Common myeloid progenitor, CD34-positive (primary cell): Measurements from ENCODE around the gene RAD51B.

Experiments used
- CTCF ChIA-PET: fragments of 350-600 bp; sonication (Branson Sonifier 250); formaldehyde crosslinking; loops from one replicate; lab custom pipeline; 2021; ENCODE audit warnings: antibody characterized with exemption; lab: Charles Lee
- POLR2A ChIA-PET: fragments of 350-600 bp; sonication (Branson Sonifier 250); formaldehyde crosslinking; loops from one replicate; lab custom pipeline; 2021; ENCODE audit warnings: antibody characterized with exemption; lab: Charles Lee
- DNase-seq, 3 donors: peaks; one replicate each; pipeline versions ENCODE4 v3.0.0 to v3.0.0-alpha.2; 2013
- H3K27ac ChIP-seq, 2 experiments: 1 replicate in 1 of 2; 2 replicates in 1 of 2; pipeline ENCODE4 v1.7.0; 2013; ENCODE audit warnings: inconsistent platforms in 2 of 2, low read length in 2 of 2, mild to moderate bottlenecking in 2 of 2, low read depth in 1 of 2, moderate library complexity in 1 of 2; ENCODE audit not compliant: severe bottlenecking in 2 of 2, insufficient read depth in 1 of 2, poor library complexity in 1 of 2
- H3K27me3 ChIP-seq, 5 experiments: replicated peaks in 2 of 5; 1 replicate in 3 of 5; 2 replicates in 2 of 5; pipeline versions ENCODE4 v1.6.1 to v1.7.0; 2013; ENCODE audit warnings: low read length in 4 of 5, mild to moderate bottlenecking in 2 of 5, moderate library complexity in 2 of 5, inconsistent platforms in 1 of 5; ENCODE audit not compliant: insufficient read depth in 5 of 5, control insufficient read depth in 4 of 5
- H3K36me3 ChIP-seq, 4 experiments: 1 replicate in 2 of 4; 2 replicates in 2 of 4; pipeline versions ENCODE4 v1.6.1 to v1.7.0; 2013; ENCODE audit warnings: low read length in 3 of 4, control low read depth in 1 of 4, mild to moderate bottlenecking in 1 of 4; ENCODE audit not compliant: control insufficient read depth in 4 of 4, insufficient read depth in 4 of 4
- H3K4me1 ChIP-seq, 4 experiments: 1 replicate in 3 of 4; 2 replicates in 1 of 4; pipeline versions ENCODE4 v1.6.1 to v1.7.1; 2013; ENCODE audit warnings: low read length in 3 of 4, mild to moderate bottlenecking in 3 of 4, control low read depth in 1 of 4, inconsistent platforms in 1 of 4, moderate library complexity in 1 of 4; ENCODE audit not compliant: control insufficient read depth in 4 of 4, insufficient read depth in 4 of 4; ENCODE audit errors: control extremely low read depth in 1 of 4
- H3K4me3 ChIP-seq, 7 experiments: 1 replicate in 4 of 7; 2 replicates in 3 of 7; pipeline versions ENCODE4 v1.5.1 to v1.7.0; 2013; ENCODE audit warnings: mild to moderate bottlenecking in 7 of 7, low read length in 6 of 7, moderate library complexity in 6 of 7, inconsistent platforms in 2 of 7, low read depth in 2 of 7, control low read depth in 1 of 7; ENCODE audit not compliant: insufficient read depth in 4 of 7, control insufficient read depth in 1 of 7; ENCODE audit errors: extremely low read depth in 1 of 7
- H3K9me3 ChIP-seq, 5 experiments: 1 replicate in 4 of 5; 2 replicates in 1 of 5; pipeline versions ENCODE4 v1.6.1 to v1.7.1; 2013; ENCODE audit warnings: low read length in 4 of 5, mild to moderate bottlenecking in 2 of 5, inconsistent platforms in 1 of 5, low read depth in 1 of 5, moderate library complexity in 1 of 5; ENCODE audit not compliant: control insufficient read depth in 4 of 5, insufficient read depth in 2 of 5; ENCODE audit errors: control extremely low read depth in 1 of 5
- WGBS: methylation state at CpG from one replicate; pipeline ENCODE4 v1.1.5; 2013; ENCODE audit not compliant: insufficient coverage; 5-methylcytosine and 5-hydroxymethylcytosine counted together

Gene RAD51B

DNA sequence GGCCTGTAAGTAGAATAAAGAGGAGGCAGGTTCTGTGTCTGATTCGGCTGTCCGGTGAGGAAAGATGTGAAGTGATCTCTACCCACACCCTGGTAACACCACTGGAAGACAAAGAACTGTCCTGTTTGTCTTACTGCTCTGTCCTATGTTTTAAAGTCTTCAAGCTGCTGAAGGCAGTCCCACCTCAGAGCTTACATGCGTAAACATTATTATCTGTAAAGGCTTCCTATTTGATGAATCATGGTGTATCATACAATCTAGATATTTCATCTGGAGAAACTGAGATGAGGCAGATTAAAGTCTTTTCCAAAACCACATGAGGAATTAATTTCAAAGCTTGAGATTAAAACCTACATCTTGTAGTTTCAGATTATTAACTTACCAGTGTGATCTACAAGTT is 545.6 kb downstream of the RAD51B start:
- no peak for DNase-seq
- H3K27ac ChIP-seq: no peak overlapping the region
- H3K27me3 ChIP-seq: no peaks in the 10 kb centered on the region
- POLR2A ChIA-PET: interaction anchor here (0.6 kb wide), 1 partner anchor 1210 kb away, joined by 4 read pairs; the partner anchor contains the start of gene CCDC177
- H3K9me3 ChIP-seq: no peaks in the 10 kb centered on the region
- no peaks in the 10 kb centered on the region for H3K36me3 ChIP-seq
- CTCF ChIA-PET: no interaction called here
- 100% methylated on average over 1 of the region's 3 CpGs for WGBS
- peaks cover 37 to 66% (median 43%) of the 10 kb centered on the region in 4 experiments for H3K4me1 ChIP-seq
- no peak overlapping the region for H3K4me3 ChIP-seq

DNA sequence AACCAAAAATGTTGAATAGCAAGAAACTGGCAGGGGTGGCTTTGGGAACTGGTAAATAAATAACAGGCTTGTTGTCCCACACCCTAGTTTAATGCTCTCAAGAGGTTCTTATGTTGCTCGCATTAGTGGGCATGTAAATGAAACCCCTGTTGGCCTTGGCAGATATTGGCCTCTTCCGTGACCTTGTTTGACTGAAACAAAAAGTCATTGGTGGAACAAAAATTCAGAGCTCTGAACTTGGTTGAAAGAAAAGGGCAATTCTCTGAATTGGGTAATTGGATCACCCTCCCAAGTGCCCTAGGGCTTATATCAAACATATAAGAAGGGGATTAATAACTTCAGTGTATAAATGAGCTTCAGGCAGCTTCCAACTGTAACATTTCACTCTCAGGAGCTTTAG is 547.1 kb downstream of the RAD51B start:
- Histone ChIP-seq H3K27me3 (no peaks in the 10 kb centered on the region), H3K4me1 (peaks cover 39 to 64% (median 43%) of the 10 kb centered on the region in 4 experiments), H3K4me3 (no peak overlapping the region), H3K27ac (no peak overlapping the region), H3K36me3 (no peaks in the 10 kb centered on the region), H3K9me3 (no peaks in the 10 kb centered on the region)
- ChIA-PET POLR2A (interaction anchor here (1.7 kb wide), 1 partner anchor 11 kb away, joined by 3 read pairs; no protein-coding TSS in a partner anchor), CTCF (interaction anchor here (1.1 to 1.3 kb wide), 2 partner anchors 8 to 450 kb away, joined by 3 to 4 read pairs; no protein-coding TSS in a partner anchor)
- DNase-seq: no peak
- WGBS: 100% methylated on average over 2 of the region's 2 CpGs

GRCh38 chr14:68367536-68367935 is 548.0 kb downstream of the RAD51B start:
- peaks cover 39 to 64% (median 43%) of the 10 kb centered on the region in 4 experiments for H3K4me1 ChIP-seq
- DNase-seq: peak in 2 of 3 donors; percentile 63 to 74
- no peaks in the 10 kb centered on the region for H3K9me3 ChIP-seq
- ChIA-PET CTCF (interaction anchor here (1.0 to 1.5 kb wide), 4 partner anchors 9 to 449 kb away, joined by 3 to 7 read pairs (median 4); no protein-coding TSS in a partner anchor), POLR2A (interaction anchor here (0.6 to 1.7 kb wide), 2 partner anchors 11 to 381 kb away, joined by 3 read pairs; no protein-coding TSS in a partner anchor)
- WGBS: 63% methylated on average over 4 of the region's 5 CpGs
- H3K4me3 ChIP-seq: no peak overlapping the region
- H3K27ac ChIP-seq: no peak overlapping the region
- H3K27me3 ChIP-seq: no peaks in the 10 kb centered on the region
- no peaks in the 10 kb centered on the region for H3K36me3 ChIP-seq

DNA sequence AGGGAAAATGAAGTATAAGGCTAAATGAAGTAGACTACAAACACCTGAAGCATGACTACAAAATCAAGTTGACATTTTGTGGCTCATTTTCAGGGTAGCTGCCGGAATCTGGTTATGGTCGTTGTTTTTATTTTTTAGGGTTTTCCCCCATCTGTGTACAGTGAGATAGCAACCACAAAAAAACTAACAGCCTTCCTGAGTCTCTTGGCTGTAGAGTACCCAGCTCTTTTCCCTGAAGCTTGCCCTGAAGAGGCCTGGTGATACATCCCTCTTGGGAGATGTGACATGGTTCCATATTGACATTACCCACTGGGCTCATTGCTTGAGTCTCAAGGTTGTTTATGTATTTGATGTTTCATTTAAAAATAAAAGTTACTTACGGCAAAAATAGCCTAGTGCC is 549.3 kb downstream of the RAD51B start:
- peak overlapping the region in 1 of 2 experiments; percentile 40 for H3K27ac ChIP-seq
- H3K36me3 ChIP-seq: no peaks in the 10 kb centered on the region
- peaks cover 32 to 53% (median 36%) of the 10 kb centered on the region in 4 experiments for H3K4me1 ChIP-seq
- WGBS: no CpG with 5 or more reads among the region's 3 CpGs
- H3K9me3 ChIP-seq: no peaks in the 10 kb centered on the region
- H3K27me3 ChIP-seq: no peaks in the 10 kb centered on the region
- no peak overlapping the region for H3K4me3 ChIP-seq
- ChIA-PET POLR2A (no interaction called here), CTCF (interaction anchor here (0.6 to 1.5 kb wide), 5 partner anchors 8 to 100 kb away, joined by 3 to 7 read pairs (median 3); no protein-coding TSS in a partner anchor)
- DNase-seq: peak in 2 of 3 donors; percentile 89 to 92

GRCh38 chr14:68369281-68370056 is 549.9 kb downstream of the RAD51B start:
- POLR2A ChIA-PET: no interaction called here
- DNase-seq: peak in 2 of 3 donors; percentile 68 to 81
- CTCF ChIA-PET: interaction anchor here (0.6 to 1.3 kb wide), 3 partner anchors 31 to 100 kb away, joined by 3 to 4 read pairs (median 3); no protein-coding TSS in a partner anchor
- Histone ChIP-seq H3K4me3 (peak overlapping the region in 2 of 7 experiments; percentile 0 to 12), H3K36me3 (no peaks in the 10 kb centered on the region), H3K27ac (peak overlapping the region in 1 of 2 experiments; percentile 39), H3K4me1 (peaks cover 28 to 48% (median 33%) of the 10 kb centered on the region in 4 experiments), H3K9me3 (no peaks in the 10 kb centered on the region), H3K27me3 (no peaks in the 10 kb centered on the region)
- WGBS: 43% methylated on average over 4 of the region's 6 CpGs

- H3K4me3 ChIP-seq: no peak overlapping the region
Measured at GRCh38 chr14:68370057-68370360, 550.4 kb downstream of the RAD51B start.

DNA sequence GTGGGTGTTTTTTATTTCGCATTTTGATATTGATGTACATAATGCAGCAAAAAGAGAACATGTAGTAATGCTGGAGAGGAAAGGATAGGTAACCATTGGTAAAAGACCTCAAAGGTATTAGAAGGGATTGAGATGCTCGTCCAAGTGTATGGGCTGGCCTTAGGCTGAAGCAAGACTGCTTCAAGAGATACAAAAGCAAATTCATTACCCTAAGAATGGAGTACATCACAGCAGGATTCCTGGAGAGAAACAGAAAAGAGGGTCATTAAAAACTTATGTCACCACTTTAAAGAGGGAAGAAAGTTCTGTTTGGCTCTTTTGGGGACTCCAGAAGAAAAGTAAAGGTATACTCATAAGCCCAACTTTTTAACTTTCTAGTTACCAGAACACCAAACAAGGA is 552.8 kb downstream of the RAD51B start:
- CTCF ChIA-PET: interaction anchor here (1.0 kb wide), 1 partner anchor 11 kb away, joined by 3 read pairs; no protein-coding TSS in a partner anchor
- POLR2A ChIA-PET: no interaction called here
- peaks cover 26 to 38% (median 29%) of the 10 kb centered on the region in 4 experiments for H3K4me1 ChIP-seq
- 100% methylated on average over 1 of the region's 2 CpGs for WGBS
- no peaks in the 10 kb centered on the region for H3K36me3 ChIP-seq
- H3K27ac ChIP-seq: no peak overlapping the region
- H3K9me3 ChIP-seq: no peaks in the 10 kb centered on the region
- no peak overlapping the region for H3K4me3 ChIP-seq
- no peaks in the 10 kb centered on the region for H3K27me3 ChIP-seq
- no peak for DNase-seq

More at GRCh38 chr14:68370057-68370360, 550.4 kb downstream of the RAD51B start:
- POLR2A ChIA-PET: no interaction called here
- Histone ChIP-seq H3K27me3 (no peaks in the 10 kb centered on the region), H3K9me3 (no peaks in the 10 kb centered on the region), H3K27ac (no peak overlapping the region), H3K36me3 (no peaks in the 10 kb centered on the region), H3K4me1 (peaks cover 28 to 46% (median 31%) of the 10 kb centered on the region in 4 experiments)
- CTCF ChIA-PET: no interaction called here
- DNase-seq: no peak
